K562 (cell line): Measurements from ENCODE around the gene KLK7. TPM values are rescaled to one million over a fixed set of nuclear protein-coding genes. Genes with fewer than 3 reads are reported as not detected.
A peak's percentile ranks its signal among the peaks of the same experiment; 100 is the strongest.

ENCODE experiments used
- ATAC-seq: fragments of 200-7000 bp; cut with Tn5 transposase; 3 replicates; pipeline ENCODE4 v1.9.1; 2020; ENCODE audit warnings: moderate library complexity
- BruUV-seq: library from RNA; stranded (reverse); fragments of 400-500 nt; replicated peaks from 2 replicates; lab custom pipeline; 2021; lab: Mats Ljungman, UMichigan
- CTCF ChIA-PET: fragments of 300-600 bp; formaldehyde crosslinking; extraction: SDS; loops from one replicate; lab custom pipeline; 2021; ENCODE audit warnings: low intra/inter-chr PET ratio; lab: Yijun Ruan, JAX
- POLR2A ChIA-PET: fragments of 300-600, 350-650 bp; sonication (Branson Sonifier 250); formaldehyde crosslinking; extraction: SDS; loops from one replicate; lab custom pipeline; 2021; ENCODE audit warnings: antibody characterized with exemption, inconsistent platforms; lab: Yijun Ruan, JAX
- DNase-seq, 4 experiments: peaks; one replicate each; pipeline versions ENCODE4 v3.0.0 to v3.0.0-alpha.2; 2011 to 2018; ENCODE audit warnings: low spot score in 3 of 4, mixed read lengths in 3 of 4; ENCODE audit errors: extremely low read depth in 1 of 4
- FAIRE-seq: peaks from 2 replicates; lab custom pipeline; 2011; peaks lifted over from hg19 to GRCh38; lab: Jason Lieb, UNC
- H2AFZ ChIP-seq: 2 replicates; pipeline ENCODE4 v1.6.0; 2011; ENCODE audit warnings: low read depth, low read length, control low read depth, inconsistent platforms
- H3K27ac ChIP-seq: fragments of 200-600 bp; 3 replicates; pipeline ENCODE4 v1.8.0; 2011; ENCODE audit warnings: low read depth, mild to moderate bottlenecking, control low read depth, inconsistent platforms, low read length, moderate library complexity, mixed read lengths; ENCODE audit errors: extremely low read depth
- H3K27me3 ChIP-seq, 2 experiments: fragments of 300-600 bp in 1 of 2; 2 replicates in 1 of 2; 3 replicates in 1 of 2; pipeline versions ENCODE4 v1.6.0 to v1.8.0; 2011; ENCODE audit warnings: inconsistent platforms in 2 of 2, low read length in 2 of 2, mild to moderate bottlenecking in 1 of 2, mixed read lengths in 1 of 2, moderate library complexity in 1 of 2; ENCODE audit not compliant: control insufficient read depth in 2 of 2, insufficient read depth in 2 of 2
- H3K36me3 ChIP-seq: fragments of 300-600 bp; 3 replicates; pipeline ENCODE4 v1.8.0; 2011; ENCODE audit warnings: mild to moderate bottlenecking, low read length, inconsistent platforms; ENCODE audit not compliant: control insufficient read depth, insufficient read depth
- H3K4me1 ChIP-seq, 2 experiments: fragments of 200-600 bp in 1 of 2; replicated peaks in 1 of 2; 2 replicates in 1 of 2; 3 replicates in 1 of 2; pipeline versions ENCODE4 v1.5.1 to v1.8.0; 2011; ENCODE audit warnings: inconsistent platforms in 2 of 2, low read length in 2 of 2, mild to moderate bottlenecking in 1 of 2, mixed read lengths in 1 of 2, moderate library complexity in 1 of 2; ENCODE audit not compliant: control insufficient read depth in 2 of 2, insufficient read depth in 2 of 2
- H3K4me2 ChIP-seq: 2 replicates; pipeline ENCODE4 v1.6.1; 2011; ENCODE audit warnings: low read length, control low read depth, inconsistent platforms, mixed read lengths; ENCODE audit not compliant: insufficient read depth
- H3K4me3 ChIP-seq: fragments of 200-600 bp; sonication (generic), shearing (Covaris generic); 2 replicates; pipeline ENCODE4 v1.5.1; 2016; ENCODE audit warnings: control low read depth, inconsistent platforms
- H3K79me2 ChIP-seq: fragments of 200-600 bp; 3 replicates; pipeline ENCODE4 v1.8.0; 2011; ENCODE audit warnings: low read length, inconsistent platforms; ENCODE audit not compliant: control insufficient read depth, insufficient read depth
- H3K9ac ChIP-seq, 2 experiments: 2 replicates each; pipeline versions ENCODE4 v1.6.0 to v1.6.1; 2011; ENCODE audit warnings: low read depth in 2 of 2, low read length in 2 of 2, control low read depth in 1 of 2, inconsistent platforms in 1 of 2, mild to moderate bottlenecking in 1 of 2, mixed read lengths in 1 of 2; ENCODE audit not compliant: insufficient read depth in 1 of 2
- H3K9me1 ChIP-seq: one replicate; pipeline ENCODE4 v1.6.0; 2011; ENCODE audit warnings: inconsistent platforms, mild to moderate bottlenecking, low read length, moderate library complexity; ENCODE audit not compliant: control insufficient read depth, insufficient read depth
- H3K9me3 ChIP-seq: replicated peaks from 2 replicates; pipeline ENCODE4 v1.5.1; 2011; ENCODE audit warnings: low read depth, low read length, inconsistent platforms; ENCODE audit not compliant: control insufficient read depth, insufficient read depth
- H4K20me1 ChIP-seq: replicated peaks from 2 replicates; pipeline ENCODE4 v1.6.1; 2011; ENCODE audit warnings: low read length, inconsistent platforms, mixed read lengths; ENCODE audit not compliant: control insufficient read depth, insufficient read depth
- ATF1 ChIP-seq, 2 experiments: fragments of 450-650 bp in 1 of 2; IDR thresholded peaks; 2 replicates each; pipeline ENCODE4 v1.6.1; 2016; ENCODE audit warnings: missing compliant biosample characterization in 1 of 2, missing genetic modification characterization in 1 of 2
- CTCFL ChIP-seq: IDR thresholded peaks from 2 replicates; pipeline ENCODE4 v1.6.1; 2011; ENCODE audit warnings: borderline replicate concordance, low read depth, mild to moderate bottlenecking, moderate library complexity, low read length; ENCODE audit not compliant: insufficient read depth, poor library complexity, severe bottlenecking
- ETV6 ChIP-seq, 3 experiments: fragments of 150-350 bp in 1 of 3; sonication (generic) in 1 of 3; formaldehyde crosslinking in 1 of 3; IDR thresholded peaks; 2 replicates each; pipeline versions ENCODE4 v1.6.1 to v1.8.0; 2014 to 2022; ENCODE audit warnings: borderline replicate concordance in 2 of 3, low read depth in 2 of 3, antibody characterized with exemption in 1 of 3, low read length in 1 of 3, mild to moderate bottlenecking in 1 of 3, missing genetic modification reagents in 1 of 3
- HIVEP1 ChIP-seq: fragments of 250-450 bp; sonication (Bioruptor Pico); IDR thresholded peaks from 2 replicates; pipeline ENCODE4 v1.4.0; 2020; ENCODE audit warnings: mild to moderate bottlenecking
- PPARD ChIP-seq: fragments of 250-450 bp; sonication (Bioruptor Pico); IDR thresholded peaks from 2 replicates; pipeline ENCODE4 v1.8.0; 2022; ENCODE audit warnings: inconsistent platforms, mild to moderate bottlenecking, moderate library complexity
- RFX1 ChIP-seq: fragments of 450-650 bp; IDR thresholded peaks from 2 replicates; pipeline ENCODE4 v1.6.1; 2016; ENCODE audit warnings: mild to moderate bottlenecking, moderate library complexity
- ZMIZ1 ChIP-seq, 2 experiments: fragments of 150-350 bp in 1 of 2; IDR thresholded peaks; 2 replicates each; pipeline ENCODE4 v1.6.1; 2012 to 2016; ENCODE audit warnings: low read depth in 2 of 2, low read length in 2 of 2, mild to moderate bottlenecking in 1 of 2, moderate library complexity in 1 of 2
- ZNF274 ChIP-seq: IDR thresholded peaks from 2 replicates; pipeline ENCODE4 v1.6.1; 2011; ENCODE audit warnings: low read depth, mild to moderate bottlenecking, low read length, moderate library complexity, borderline replicate concordance
- WGBS: fragments of 100-300 bp; shearing (Covaris generic); methylation state at CpG from one replicate; pipeline ENCODE4 v1.1.6; 2016; ENCODE audit warnings: low coverage, mixed read lengths; ENCODE audit not compliant: insufficient coverage; ENCODE audit errors: missing lambda C conversion rate; 5-methylcytosine and 5-hydroxymethylcytosine counted together
- in situ Hi-C: fragments of 300-500 bp; cut with MboI; formaldehyde crosslinking; loops from 4 replicates; pipeline ENCODE4 v1.15.0; 2018; ENCODE audit warnings: inconsistent platforms, mixed read lengths
- intact Hi-C: fragments of 100-400 bp; cut with micrococcal nuclease; formaldehyde crosslinking; loops from 2 replicates; pipeline ENCODE4 v1.14.2; 2022
- polyA plus RNA-seq, 8 experiments: library from polyadenylated mRNA; depleted of rRNA in 4 of 8; stranded (reverse) in 5 of 8; unstranded in 3 of 8; fragments of >200 nt; fragmentation: Nextera tagmentation in 2 of 8; fragmentation: Illumina TruSeq in 1 of 8; extraction: Ambion mirVana in 2 of 8; extraction: Trizol in 1 of 8; gene quantifications; 2 replicates each; pipeline versions ENCODE4 v1.2.1 to v1.2.3, GENCODE V29; 2011 to 2014; ENCODE audit warnings: inconsistent platforms in 1 of 8, missing spikeins in 1 of 8
- total RNA-seq, 7 experiments: library from RNA; depleted of rRNA in 6 of 7; stranded (reverse); fragments of >200 nt in 6 of 7; fragmentation: Illumina TruSeq in 2 of 7; extraction: Trizol in 2 of 7; gene quantifications; 2 replicates each; pipeline versions ENCODE4 v1.2.1 to v1.2.3, GENCODE V29; 2011 to 2021; ENCODE audit warnings: low replicate concordance in 1 of 7
- TF ChIP-seq, protein P1 (sequence below), 3 experiments: IDR thresholded peaks in 2 of 3; conservative IDR thresholded peaks in 1 of 3; 2 replicates each; pipeline ENCODE4 v1.5.1; 2011 to 2012; ENCODE audit warnings: low read length in 3 of 3, mild to moderate bottlenecking in 3 of 3, control low read depth in 2 of 3, improper control_type of control experiment in 1 of 3, inconsistent platforms in 1 of 3, low read depth in 1 of 3, mixed read lengths in 1 of 3, moderate library complexity in 1 of 3; ENCODE audit not compliant: insufficient read depth in 2 of 3

Gene KLK7
- total and polyA plus RNA-seq, 9 of the 15 experiments (the other 6 are each of a cell fraction or from before 2014, with no cell fraction given), result 0.03 TPM; not detected in 8

- no peak for TF ChIP-seq ETV6 (IDR thresholded peaks at IDR 0.05; ENCODE audit: borderline replicate concordance in 1 of 2, low read depth in 2 of 2, low read length in 1 of 2)
- no peak for TF ChIP-seq ETV6 (CRISPR knock-in tag; IDR thresholded peaks at IDR 0.05; ENCODE audit: borderline replicate concordance)
- TF ChIP-seq HIVEP1, result no peak
Measured at GRCh38 chr19:50931023-50931422, 52.7 kb downstream of the KLK7 start (continued).

DNA sequence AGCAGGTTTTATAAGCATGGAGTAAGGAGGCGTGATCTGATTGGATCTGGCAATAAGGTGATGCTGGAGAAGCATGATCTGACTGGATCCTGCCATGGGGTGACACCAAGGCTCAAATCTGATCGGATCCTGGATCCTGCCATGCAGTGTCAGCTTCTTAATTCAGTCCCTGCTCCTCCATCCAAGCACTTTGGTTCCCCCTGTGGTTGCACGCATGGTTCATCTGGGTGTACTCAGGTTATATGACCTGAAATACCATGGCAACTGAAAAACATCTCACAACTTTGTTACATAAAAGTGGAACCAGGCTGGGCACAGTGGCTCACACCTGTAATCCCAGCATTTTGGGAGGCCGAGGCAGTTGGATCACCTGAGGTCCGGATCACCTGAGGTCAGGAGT is 54.9 kb downstream of the KLK7 start:
- Histone ChIP-seq H3K9me3 (no peaks in the 10 kb centered on the region), H3K4me2 (no peak overlapping the region), H3K4me1 (peaks cover 0 to 4% of the 10 kb centered on the region in 2 experiments; a peak in 2 of 5 replicates), H3K27me3 (peaks cover 5 to 17% of the 10 kb centered on the region in 2 experiments; a peak in 3 of 5 replicates), H3K36me3 (no peaks in the 10 kb centered on the region), H4K20me1 (peaks cover 5% of the 10 kb centered on the region; the same call in 1 of the 2 replicates), H2AFZ (no peak overlapping the region), H3K9ac (no peak overlapping the region), H3K9me1 (no peaks in the 10 kb centered on the region), H3K27ac (no peak overlapping the region), H3K4me3 (no peak overlapping the region), H3K79me2 (no peaks in the 10 kb centered on the region)
- BruUV-seq, result no TSS peak
- intact Hi-C loops (no loop called here), in situ Hi-C loops (loop anchor here (5.0 kb wide), 1 partner anchor 163 kb away; no protein-coding TSS in a partner anchor)
- POLR2A ChIA-PET, result interaction anchor here (0.7 kb wide), 1 partner anchor 96 kb away, joined by 3 read pairs; no protein-coding TSS in a partner anchor
- no peak for FAIRE-seq
- 5% methylated on average over 5 of the region's 5 CpGs for WGBS
- CTCF ChIA-PET, result interaction anchor here (1.9 kb wide), 1 partner anchor 166 kb away, joined by 15 read pairs; no protein-coding TSS in a partner anchor
- ATAC-seq, result no peak
- DNase-seq, result no peak
- TF ChIP-seq, protein P1, sequence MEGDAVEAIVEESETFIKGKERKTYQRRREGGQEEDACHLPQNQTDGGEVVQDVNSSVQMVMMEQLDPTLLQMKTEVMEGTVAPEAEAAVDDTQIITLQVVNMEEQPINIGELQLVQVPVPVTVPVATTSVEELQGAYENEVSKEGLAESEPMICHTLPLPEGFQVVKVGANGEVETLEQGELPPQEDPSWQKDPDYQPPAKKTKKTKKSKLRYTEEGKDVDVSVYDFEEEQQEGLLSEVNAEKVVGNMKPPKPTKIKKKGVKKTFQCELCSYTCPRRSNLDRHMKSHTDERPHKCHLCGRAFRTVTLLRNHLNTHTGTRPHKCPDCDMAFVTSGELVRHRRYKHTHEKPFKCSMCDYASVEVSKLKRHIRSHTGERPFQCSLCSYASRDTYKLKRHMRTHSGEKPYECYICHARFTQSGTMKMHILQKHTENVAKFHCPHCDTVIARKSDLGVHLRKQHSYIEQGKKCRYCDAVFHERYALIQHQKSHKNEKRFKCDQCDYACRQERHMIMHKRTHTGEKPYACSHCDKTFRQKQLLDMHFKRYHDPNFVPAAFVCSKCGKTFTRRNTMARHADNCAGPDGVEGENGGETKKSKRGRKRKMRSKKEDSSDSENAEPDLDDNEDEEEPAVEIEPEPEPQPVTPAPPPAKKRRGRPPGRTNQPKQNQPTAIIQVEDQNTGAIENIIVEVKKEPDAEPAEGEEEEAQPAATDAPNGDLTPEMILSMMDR (IDR thresholded peaks at IDR 0.05 in 2 of 3, conservative IDR thresholded peaks at IDR 0.05 in 1 of 3; ENCODE audit: insufficient read depth in 2 of 3, low read depth in 1 of 3, low read length in 3 of 3), result 0 out of 6 replicates have a peak, but pooled peaks of 1 of the 3 experiments have one; percentile 6
- TF ChIP-seq ATF1 (CRISPR knock-in tag; IDR thresholded peaks at IDR 0.05), result no peak
- no peak for TF ChIP-seq ATF1 (tag; IDR thresholded peaks at IDR 0.05)
- TF ChIP-seq CTCFL, result peak; percentile 47
- TF ChIP-seq RFX1, result peak; percentile 34; the same call in 1 of the 2 replicates
- TF ChIP-seq ZMIZ1 (IDR thresholded peaks at IDR 0.05; ENCODE audit: low read depth in 2 of 2, low read length in 2 of 2), result no peak
- no peak for TF ChIP-seq PPARD (CRISPR knock-in tag)
- TF ChIP-seq ZNF274, result no peak
- no peak for TF ChIP-seq ETV6 (IDR thresholded peaks at IDR 0.05; ENCODE audit: borderline replicate concordance in 1 of 2, low read depth in 2 of 2, low read length in 1 of 2)
- no peak for TF ChIP-seq ETV6 (CRISPR knock-in tag; IDR thresholded peaks at IDR 0.05; ENCODE audit: borderline replicate concordance)
